Progenitor cell of endocrine pancreas (in vitro differentiated cells): Measurements from ENCODE around the gene CDH13. TPM values are rescaled to one million over a fixed set of nuclear protein-coding genes. Genes with fewer than 3 reads are reported as not detected.
A peak's percentile ranks its signal among the peaks of the same experiment; 100 is the strongest.

Experiments used
- DNase-seq: peaks from one replicate; pipeline ENCODE4 v3.0.0; 2021; ENCODE audit warnings: low spot score; ENCODE audit not compliant: unreplicated experiment
- H3K27ac Mint-ChIP-seq: 2 replicates; pipeline ENCODE4 v1.8.0; 2021; ENCODE audit warnings: mild to moderate bottlenecking, moderate library complexity, mixed read lengths
- H3K27me3 Mint-ChIP-seq: 2 replicates; pipeline ENCODE4 v1.8.0; 2021; ENCODE audit warnings: mixed read lengths
- H3K36me3 Mint-ChIP-seq: 2 replicates; pipeline ENCODE4 v1.8.0; 2022; ENCODE audit warnings: mixed read lengths; ENCODE audit not compliant: insufficient read depth
- H3K4me1 Mint-ChIP-seq: 2 replicates; pipeline ENCODE4 v1.8.0; 2021; ENCODE audit warnings: low read depth, mixed read lengths
- H3K4me3 Mint-ChIP-seq: 2 replicates; pipeline ENCODE4 v1.8.0; 2021; ENCODE audit warnings: low read depth, mild to moderate bottlenecking, moderate library complexity, mixed read lengths
- H3K9me3 Mint-ChIP-seq: 2 replicates; pipeline ENCODE4 v1.8.0; 2021; ENCODE audit warnings: low read depth, mixed read lengths
- total RNA-seq: library from RNA; stranded (reverse); gene quantifications from 2 replicates; pipeline ENCODE4 v1.2.1, GENCODE V29; 2021
- TF ChIP-seq, protein P1 (sequence below): fragments of 200-600 bp; sonication (generic); IDR thresholded peaks from one replicate; pipeline ENCODE4 v1.5.0; 2021; ENCODE audit warnings: antibody characterized with exemption, mild to moderate bottlenecking; ENCODE audit not compliant: unreplicated experiment

CDH13 gene
- total RNA-seq, 1 donor from 2014 or later = 0.38 TPM

GRCh38 chr16:82630688-82631087, 3.9 kb downstream of the CDH13 start:
- H3K4me1 Mint-ChIP-seq = peaks cover 4% of the 10 kb centered on the region
- no peak for DNase-seq
- H3K9me3 Mint-ChIP-seq = no peaks in the 10 kb centered on the region
- H3K27me3 Mint-ChIP-seq = peaks cover 48% of the 10 kb centered on the region
- no peaks in the 10 kb centered on the region for H3K36me3 Mint-ChIP-seq
- TF ChIP-seq, protein P1, sequence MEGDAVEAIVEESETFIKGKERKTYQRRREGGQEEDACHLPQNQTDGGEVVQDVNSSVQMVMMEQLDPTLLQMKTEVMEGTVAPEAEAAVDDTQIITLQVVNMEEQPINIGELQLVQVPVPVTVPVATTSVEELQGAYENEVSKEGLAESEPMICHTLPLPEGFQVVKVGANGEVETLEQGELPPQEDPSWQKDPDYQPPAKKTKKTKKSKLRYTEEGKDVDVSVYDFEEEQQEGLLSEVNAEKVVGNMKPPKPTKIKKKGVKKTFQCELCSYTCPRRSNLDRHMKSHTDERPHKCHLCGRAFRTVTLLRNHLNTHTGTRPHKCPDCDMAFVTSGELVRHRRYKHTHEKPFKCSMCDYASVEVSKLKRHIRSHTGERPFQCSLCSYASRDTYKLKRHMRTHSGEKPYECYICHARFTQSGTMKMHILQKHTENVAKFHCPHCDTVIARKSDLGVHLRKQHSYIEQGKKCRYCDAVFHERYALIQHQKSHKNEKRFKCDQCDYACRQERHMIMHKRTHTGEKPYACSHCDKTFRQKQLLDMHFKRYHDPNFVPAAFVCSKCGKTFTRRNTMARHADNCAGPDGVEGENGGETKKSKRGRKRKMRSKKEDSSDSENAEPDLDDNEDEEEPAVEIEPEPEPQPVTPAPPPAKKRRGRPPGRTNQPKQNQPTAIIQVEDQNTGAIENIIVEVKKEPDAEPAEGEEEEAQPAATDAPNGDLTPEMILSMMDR = peak; percentile 23
- H3K27ac Mint-ChIP-seq = no peak overlapping the region
- no peak overlapping the region for H3K4me3 Mint-ChIP-seq

DNA sequence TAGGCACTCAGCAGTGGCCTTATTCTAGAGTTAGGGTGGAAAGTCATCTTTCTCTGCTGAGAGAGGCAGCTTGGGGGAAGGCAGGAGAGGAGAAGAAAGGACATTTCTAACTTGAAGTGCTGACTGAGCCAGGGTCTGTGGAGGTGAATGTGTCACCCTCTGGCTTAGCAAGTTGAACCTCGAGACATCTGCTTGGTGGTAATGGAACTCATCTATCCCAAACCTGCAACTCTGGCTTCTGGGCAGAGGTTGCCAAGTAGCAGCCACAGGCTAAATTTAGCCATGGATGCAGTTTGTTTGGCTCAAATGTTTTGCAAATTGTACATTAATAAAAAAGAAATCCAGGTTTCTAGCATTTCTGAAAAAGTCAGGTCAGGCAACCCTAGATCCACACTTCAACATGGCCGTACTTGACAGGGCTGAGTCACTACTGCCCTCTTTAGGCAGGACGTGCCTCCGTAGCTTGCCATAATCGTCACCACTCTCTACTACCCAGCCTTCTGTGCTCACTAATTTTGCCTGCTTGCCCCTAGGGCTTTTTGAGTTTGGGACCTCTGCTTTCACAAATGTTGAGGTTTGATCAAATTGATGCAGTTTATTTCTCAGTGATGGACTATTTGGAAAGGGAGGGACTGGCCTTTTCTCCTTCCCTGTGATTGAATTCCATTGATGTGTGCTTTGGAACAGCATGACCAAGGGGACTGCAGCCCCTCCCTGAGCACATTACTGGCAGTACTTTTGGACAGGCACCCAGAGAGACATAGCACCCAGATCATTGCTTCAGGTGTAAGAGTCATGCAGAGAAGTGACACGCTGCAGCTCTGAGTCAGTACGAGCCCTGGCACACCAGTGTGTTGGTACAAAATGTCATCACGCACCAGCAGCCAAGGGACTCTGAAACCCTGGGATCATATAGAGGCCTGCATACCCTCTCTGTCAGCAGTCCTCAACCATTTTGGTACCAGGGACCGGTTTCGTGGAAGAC, 5.2 kb downstream of the CDH13 start:
- no peaks in the 10 kb centered on the region for H3K36me3 Mint-ChIP-seq
- H3K27ac Mint-ChIP-seq = no peak overlapping the region
- no peaks in the 10 kb centered on the region for H3K9me3 Mint-ChIP-seq
- H3K4me3 Mint-ChIP-seq = no peak overlapping the region
- TF ChIP-seq, protein P1 = peak; percentile 29
- H3K27me3 Mint-ChIP-seq = peaks cover 35% of the 10 kb centered on the region
- DNase-seq = no peak
- peaks cover 6% of the 10 kb centered on the region for H3K4me1 Mint-ChIP-seq

GRCh38 chr16:82633964-82634600, 7.3 kb downstream of the CDH13 start:
- Mint-ChIP-seq H3K36me3 (no peaks in the 10 kb centered on the region), H3K9me3 (no peaks in the 10 kb centered on the region), H3K4me1 (peaks cover 7% of the 10 kb centered on the region), H3K27ac (no peak overlapping the region), H3K27me3 (peaks cover 17% of the 10 kb centered on the region), H3K4me3 (no peak overlapping the region)
- TF ChIP-seq, protein P1 = no peak
- no peak for DNase-seq

DNA sequence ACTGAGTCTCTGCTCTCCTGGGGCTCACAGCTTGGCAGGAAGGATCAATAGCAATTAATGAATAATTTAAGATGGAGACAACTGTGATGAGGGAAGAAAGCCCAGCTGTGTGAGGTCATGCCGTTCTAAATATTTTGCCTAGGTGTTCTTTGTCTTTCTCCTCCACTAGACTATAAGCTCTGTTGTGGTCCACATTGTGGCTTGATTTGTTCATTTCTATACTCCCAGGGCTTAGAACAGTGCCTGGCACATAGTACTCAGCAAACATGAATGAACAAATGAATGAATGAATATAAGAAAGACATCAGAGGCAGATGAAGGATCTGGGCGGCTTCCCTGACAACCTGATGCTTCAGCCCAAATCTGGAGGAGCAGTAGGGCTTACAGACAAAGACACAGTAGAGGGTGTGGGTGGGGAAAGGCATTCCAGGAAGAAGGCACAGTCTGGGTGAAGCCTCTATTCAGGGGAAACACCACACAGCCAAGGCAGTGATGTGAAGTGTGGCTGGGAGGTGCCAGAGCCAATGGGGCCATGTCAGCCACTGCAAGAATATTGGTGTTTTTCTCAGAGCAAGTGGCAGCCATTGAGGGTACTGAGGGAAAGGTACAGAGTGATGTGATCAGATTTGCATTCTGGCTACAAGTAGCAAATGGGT, 8.3 kb downstream of the CDH13 start:
- H3K36me3 Mint-ChIP-seq = no peaks in the 10 kb centered on the region
- TF ChIP-seq, protein P1 = no peak
- H3K4me1 Mint-ChIP-seq = peaks cover 16% of the 10 kb centered on the region
- H3K9me3 Mint-ChIP-seq = no peaks in the 10 kb centered on the region
- no peak overlapping the region for H3K27ac Mint-ChIP-seq
- no peak for DNase-seq
- no peak overlapping the region for H3K4me3 Mint-ChIP-seq
- peaks cover 7% of the 10 kb centered on the region for H3K27me3 Mint-ChIP-seq

GRCh38 chr16:82636485-82636884, 9.7 kb downstream of the CDH13 start:
- DNase-seq = no peak
- Mint-ChIP-seq H3K4me1 (peaks cover 20% of the 10 kb centered on the region), H3K4me3 (no peak overlapping the region), H3K9me3 (no peaks in the 10 kb centered on the region), H3K27me3 (no peaks in the 10 kb centered on the region), H3K27ac (no peak overlapping the region), H3K36me3 (no peaks in the 10 kb centered on the region)
- TF ChIP-seq, protein P1 = no peak
